Neuron (in vitro differentiated cells): Measurements from ENCODE around the gene RPP25L.
A peak's percentile ranks its signal among the peaks of the same experiment; 100 is the strongest.

Experiments used
- H2AFZ ChIP-seq: one replicate; pipeline ENCODE4 v1.6.1; 2013; ENCODE audit warnings: low read depth, mild to moderate bottlenecking, inconsistent platforms, low read length, moderate library complexity
- H3K27me3 ChIP-seq: one replicate; pipeline ENCODE4 v1.6.1; 2013; ENCODE audit warnings: low read length; ENCODE audit not compliant: insufficient read depth
- H3K36me3 ChIP-seq: one replicate; pipeline ENCODE4 v1.6.1; 2013; ENCODE audit warnings: low read length; ENCODE audit not compliant: insufficient read depth
- H3K4me1 ChIP-seq: one replicate; pipeline ENCODE4 v1.6.1; 2013; ENCODE audit warnings: low read length; ENCODE audit not compliant: insufficient read depth
- H3K4me3 ChIP-seq: 2 replicates; pipeline ENCODE4 v1.5.1; 2013; ENCODE audit warnings: mild to moderate bottlenecking, low read length, moderate library complexity
- H3K9me3 ChIP-seq: one replicate; pipeline ENCODE4 v1.6.1; 2013; ENCODE audit warnings: low read length

RPP25L gene

GRCh38 chr9:34611811-34612787, at the start of gene RPP25L:
RPP25L (minus strand) TSS chr9:34612097; CDS start chr9:34611296, 801 bp downstream.
- Histone ChIP-seq H3K36me3 (peaks cover 33% of the 10 kb centered on the region), H3K4me1 (peaks cover 12% of the 10 kb centered on the region), H2AFZ (peak within 1 kb of the TSS; percentile 65), H3K27me3 (no peaks in the 10 kb centered on the region), H3K9me3 (no peaks in the 10 kb centered on the region), H3K4me3 (peak within 1 kb of the TSS; percentile 60)

- Histone ChIP-seq H2AFZ (no peak overlapping the region), H3K9me3 (no peaks in the 10 kb centered on the region), H3K27me3 (no peaks in the 10 kb centered on the region), H3K36me3 (no peaks in the 10 kb centered on the region), H3K4me3 (no peak overlapping the region), H3K4me1 (peaks cover under 1% of the 10 kb centered on the region)
Observed at GRCh38 chr9:34659592-34660253, 47.8 kb upstream of the RPP25L start.

GRCh38 chr9:34658461-34658860, 46.6 kb upstream of the RPP25L start:
- no peak overlapping the region for H3K4me3 ChIP-seq

GRCh38 chr9:34656992-34657391, 45.1 kb upstream of the RPP25L start:
- H3K4me3 ChIP-seq: no peak overlapping the region
- no peak overlapping the region for H2AFZ ChIP-seq
- H3K27me3 ChIP-seq: no peaks in the 10 kb centered on the region
- no peaks in the 10 kb centered on the region for H3K36me3 ChIP-seq
- H3K4me1 ChIP-seq: peaks cover 20% of the 10 kb centered on the region
- H3K9me3 ChIP-seq: no peaks in the 10 kb centered on the region

More at GRCh38 chr9:34658461-34658860, 46.6 kb upstream of the RPP25L start:
- Histone ChIP-seq H2AFZ (no peak overlapping the region), H3K4me1 (peaks cover 7% of the 10 kb centered on the region), H3K36me3 (no peaks in the 10 kb centered on the region), H3K9me3 (no peaks in the 10 kb centered on the region), H3K27me3 (no peaks in the 10 kb centered on the region)

GRCh38 chr9:34655394-34655793, 43.5 kb upstream of the RPP25L start:
- Histone ChIP-seq H3K4me1 (peaks cover 32% of the 10 kb centered on the region), H3K4me3 (no peak overlapping the region), H3K36me3 (no peaks in the 10 kb centered on the region), H3K9me3 (no peaks in the 10 kb centered on the region), H3K27me3 (no peaks in the 10 kb centered on the region), H2AFZ (no peak overlapping the region)

- H3K9me3 ChIP-seq: no peaks in the 10 kb centered on the region
- H2AFZ ChIP-seq: no peak overlapping the region
- no peaks in the 10 kb centered on the region for H3K27me3 ChIP-seq
- H3K4me1 ChIP-seq: peaks cover 32% of the 10 kb centered on the region
- no peak overlapping the region for H3K4me3 ChIP-seq
- peaks cover 3% of the 10 kb centered on the region for H3K36me3 ChIP-seq
Observed at GRCh38 chr9:34654323-34655051, 42.6 kb upstream of the RPP25L start.

- Histone ChIP-seq H3K4me1 (peaks cover 32% of the 10 kb centered on the region), H2AFZ (no peak overlapping the region), H3K4me3 (no peak overlapping the region), H3K36me3 (peaks cover 12% of the 10 kb centered on the region), H3K9me3 (no peaks in the 10 kb centered on the region), H3K27me3 (no peaks in the 10 kb centered on the region)
Observed at GRCh38 chr9:34653151-34654072, 41.5 kb upstream of the RPP25L start.

GRCh38 chr9:34652602-34653000, 40.7 kb upstream of the RPP25L start:
- Histone ChIP-seq H3K27me3 (no peaks in the 10 kb centered on the region), H3K4me3 (peak overlapping the region; percentile 51), H3K4me1 (peaks cover 37% of the 10 kb centered on the region), H2AFZ (no peak overlapping the region), H3K36me3 (peaks cover 13% of the 10 kb centered on the region), H3K9me3 (no peaks in the 10 kb centered on the region)

GRCh38 chr9:34651876-34652601, 40.1 kb upstream of the RPP25L start, which contains the start of gene IL11RA:
IL11RA (plus strand) TSS chr9:34652185; CDS start chr9:34655218, 3,033 bp downstream.
- Histone ChIP-seq H2AFZ (no peak within 1 kb of the TSS), H3K4me1 (peaks cover 42% of the 10 kb centered on the region), H3K4me3 (peak within 1 kb of the TSS; percentile 51), H3K9me3 (no peaks in the 10 kb centered on the region), H3K27me3 (no peaks in the 10 kb centered on the region), H3K36me3 (peaks cover 13% of the 10 kb centered on the region)

GRCh38 chr9:34651321-34651720, 39.4 kb upstream of the RPP25L start:
- Histone ChIP-seq H3K27me3 (no peaks in the 10 kb centered on the region), H3K9me3 (no peaks in the 10 kb centered on the region), H3K4me1 (peaks cover 43% of the 10 kb centered on the region), H3K36me3 (peaks cover 13% of the 10 kb centered on the region), H2AFZ (no peak overlapping the region), H3K4me3 (peak overlapping the region; percentile 51)

GRCh38 chr9:34650816-34651215, 38.9 kb upstream of the RPP25L start:
- Histone ChIP-seq H2AFZ (no peak overlapping the region), H3K9me3 (no peaks in the 10 kb centered on the region), H3K36me3 (peaks cover 13% of the 10 kb centered on the region), H3K4me1 (peaks cover 47% of the 10 kb centered on the region), H3K27me3 (no peaks in the 10 kb centered on the region), H3K4me3 (no peak overlapping the region)
